D341Med (cell line): ENCODE data around the gene CDK13.
"Not testable (repeated sequence)": the region's sequence is repeated elsewhere in the genome, so short reads cannot be mapped to it uniquely, and the experiment has no call there.

ENCODE experiments used
- DNase-seq: peaks from one replicate; pipeline ENCODE4 v3.0.0; 2012; ENCODE audit warnings: low spot score

The CDK13 gene

DNA sequence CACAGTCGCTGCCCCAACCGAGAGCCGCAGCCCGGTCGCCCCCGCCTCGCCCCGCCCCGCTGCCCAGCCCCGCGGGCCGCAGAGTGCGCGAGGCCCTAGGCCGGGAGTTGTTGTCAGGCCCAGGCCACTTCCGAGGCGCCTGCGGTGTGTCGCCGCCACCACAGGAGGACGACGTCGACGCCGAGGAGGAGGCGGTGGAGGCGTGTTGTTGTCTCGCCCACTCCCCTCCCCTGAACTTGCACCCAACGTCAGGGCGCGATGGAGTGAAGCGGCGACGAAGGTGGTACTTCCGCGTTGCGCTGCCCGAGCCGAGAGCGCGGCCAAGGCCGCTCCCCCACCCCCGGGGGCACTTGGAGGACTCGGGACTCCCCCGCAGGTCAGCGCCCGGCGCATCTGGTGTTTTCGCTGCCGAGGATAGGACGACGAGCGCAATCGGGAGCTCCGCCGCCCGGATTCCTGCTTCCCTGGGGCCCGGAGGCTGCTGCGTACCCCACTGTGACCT lies at the start of gene CDK13:
TSS of gene CDK13 (plus strand) at position 286 of the 502 bp plus-strand sequence. CDS start 386 bp downstream, outside the sequence.
- DNase-seq: peak; percentile 79

DNA sequence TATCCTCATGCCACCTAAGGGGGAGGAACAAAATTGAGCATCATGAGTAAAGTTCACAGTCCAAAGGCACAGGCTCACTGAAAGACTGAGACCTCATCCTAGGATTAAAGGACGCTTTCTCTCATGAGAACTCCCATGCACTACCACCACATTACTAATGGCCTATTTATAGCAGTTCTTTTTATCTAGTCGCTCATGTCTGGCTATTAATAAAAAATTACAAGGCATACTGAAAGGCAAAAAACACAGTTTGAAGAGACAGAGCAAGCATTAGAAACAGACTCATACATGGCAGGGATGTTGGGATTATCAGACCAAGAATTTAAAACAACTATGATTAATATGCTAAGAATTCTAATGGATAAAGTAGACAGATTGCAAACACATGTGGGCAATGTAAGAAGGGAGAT lies 46.0 kb upstream of the CDK13 start:
- no peak for DNase-seq

DNA sequence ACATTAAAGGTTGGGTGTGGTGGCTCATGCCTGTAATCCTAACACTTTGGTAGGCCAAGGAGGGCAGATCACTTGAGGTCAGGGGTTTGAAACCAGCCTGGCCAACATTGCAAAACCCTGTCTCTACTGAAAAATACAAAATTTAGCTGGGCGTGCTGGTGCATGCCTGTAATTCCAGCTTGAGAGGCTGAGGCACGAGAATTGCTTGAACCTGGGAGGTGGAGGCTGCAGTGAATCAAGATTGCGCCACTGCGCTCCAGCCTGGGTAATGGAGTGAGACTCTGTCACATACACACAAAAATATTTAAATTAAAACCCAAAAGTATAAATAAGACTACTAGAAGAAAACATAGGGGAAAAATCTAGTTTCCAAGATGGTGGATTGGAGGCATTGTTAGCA lies 41.9 kb upstream of the CDK13 start:
- DNase-seq: no peak

DNA sequence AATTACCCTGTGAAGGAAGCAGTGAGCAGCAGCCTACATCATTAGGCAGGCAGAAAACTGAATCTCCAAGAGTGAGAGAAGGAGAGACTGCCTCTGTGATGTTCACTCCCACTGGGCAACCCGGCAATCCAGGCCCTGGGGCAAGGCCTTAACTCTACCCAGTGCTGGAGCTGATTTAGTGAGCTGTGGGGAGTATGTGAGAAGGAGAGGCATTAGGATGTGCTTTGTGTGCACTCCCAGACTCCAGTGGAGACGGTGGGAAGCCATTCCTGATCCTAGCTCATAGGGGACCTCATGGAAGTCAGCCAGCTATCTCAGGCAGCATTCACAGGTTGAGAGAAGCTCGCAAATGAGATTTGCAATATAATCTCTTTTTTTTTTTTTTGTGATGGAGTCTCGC lies 41.1 kb upstream of the CDK13 start:
- DNase-seq: no peak

GRCh38 chr7:39909526-39909925 lies 40.5 kb upstream of the CDK13 start:
- DNase-seq: no peak

DNA sequence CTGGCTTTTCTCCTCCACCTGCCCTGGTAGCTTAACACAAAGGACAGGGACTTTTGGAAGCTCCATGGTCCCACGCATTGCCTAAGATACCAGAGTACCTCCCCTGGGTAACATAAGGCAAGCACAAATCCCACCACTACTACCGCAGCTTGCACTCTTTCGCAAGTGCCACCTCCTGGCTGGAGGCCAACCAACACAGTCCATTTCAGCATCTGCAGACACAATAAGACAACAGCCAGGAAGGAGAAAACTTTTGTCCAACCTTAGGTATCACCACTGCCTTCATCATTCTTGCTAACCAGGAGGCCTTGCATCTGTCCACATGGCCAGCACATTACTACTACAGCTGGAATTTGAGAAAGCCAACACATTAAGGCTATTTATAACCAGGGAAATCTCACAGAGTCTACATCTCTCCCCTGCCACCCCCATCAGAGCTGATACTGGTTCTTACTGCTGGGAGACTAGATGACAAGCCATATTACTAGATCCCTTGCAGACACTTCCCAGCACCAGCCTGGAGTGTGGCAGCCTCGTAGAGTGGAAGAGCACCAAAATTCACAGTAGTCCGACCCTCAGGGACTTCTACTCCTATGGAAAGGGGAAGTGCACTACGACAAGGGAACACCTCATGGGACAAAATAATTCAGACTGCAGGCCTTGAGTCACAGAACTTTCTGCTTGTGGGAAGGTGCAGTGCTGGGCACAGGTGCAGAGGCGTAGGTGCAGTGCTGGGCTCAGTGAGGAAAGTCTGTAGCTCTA lies 39.8 kb upstream of the CDK13 start:
- DNase-seq: no peak

GRCh38 chr7:39911167-39911566 lies 38.9 kb upstream of the CDK13 start:
- DNase-seq: no peak

- DNase-seq: not testable (repeated sequence)
Observed at GRCh38 chr7:39915847-39916246, 34.2 kb upstream of the CDK13 start.

GRCh38 chr7:39919646-39920045 lies 30.4 kb upstream of the CDK13 start:
- DNase-seq: no peak

DNA sequence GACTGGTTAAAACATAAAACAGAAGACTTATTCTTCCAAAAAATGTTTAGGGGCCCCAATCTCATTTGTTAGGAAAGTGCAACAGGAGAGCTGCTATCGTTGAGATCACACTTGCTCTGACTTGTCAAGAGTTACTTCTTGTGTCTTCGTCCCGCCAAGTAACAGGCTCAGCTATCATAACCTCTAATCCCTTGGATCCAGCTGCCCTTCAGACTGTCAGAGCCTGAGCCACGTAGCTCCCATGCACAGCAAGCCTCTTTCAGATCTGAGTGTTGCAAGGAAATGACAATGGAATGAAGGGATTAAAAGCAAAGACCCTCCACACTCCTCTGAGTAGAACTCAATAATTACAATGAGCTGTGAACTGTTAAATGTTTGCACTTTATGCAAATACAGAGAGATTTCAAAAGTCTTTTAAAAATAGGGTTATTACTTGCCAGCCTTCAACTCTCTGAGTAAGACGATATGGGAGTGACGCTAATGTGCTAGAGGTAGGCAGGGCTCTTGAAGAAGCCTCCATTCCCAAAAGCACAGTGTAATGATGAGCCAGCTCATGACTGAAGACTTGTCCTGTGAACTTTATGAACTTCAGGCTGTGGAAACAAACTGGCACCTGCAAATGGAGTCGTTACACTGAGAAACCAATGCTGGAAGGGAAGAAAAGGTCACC lies 28.4 kb upstream of the CDK13 start:
- DNase-seq: peak; percentile 61

GRCh38 chr7:39922580-39922979 lies 27.5 kb upstream of the CDK13 start:
- DNase-seq: no peak

- DNase-seq: no peak
Observed at GRCh38 chr7:39923091-39923490, 27.0 kb upstream of the CDK13 start.

DNA sequence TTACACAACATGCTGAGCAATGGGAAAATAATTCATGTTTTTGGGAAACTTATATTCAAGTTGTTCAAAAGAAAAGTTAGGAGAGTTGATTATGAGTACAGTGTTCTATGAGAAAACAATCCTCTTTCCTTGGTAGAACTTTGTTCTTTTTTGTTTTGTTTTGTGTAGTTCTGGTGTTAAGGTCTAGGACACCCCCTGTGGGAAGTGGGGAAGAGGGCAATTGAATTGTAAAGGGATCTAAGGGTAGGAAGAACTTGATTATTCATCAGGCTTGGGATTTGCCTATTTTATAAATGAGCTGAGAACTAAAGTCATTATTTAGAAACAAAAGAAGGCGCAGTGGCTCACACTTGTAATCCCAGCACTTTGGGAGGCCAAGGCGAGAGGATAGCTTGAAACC lies 25.9 kb upstream of the CDK13 start:
- no peak for DNase-seq

- no peak for DNase-seq
Observed at GRCh38 chr7:39926111-39926510, 23.9 kb upstream of the CDK13 start.

- DNase-seq: no peak
Observed at GRCh38 chr7:39927018-39927417, 23.0 kb upstream of the CDK13 start.

DNA sequence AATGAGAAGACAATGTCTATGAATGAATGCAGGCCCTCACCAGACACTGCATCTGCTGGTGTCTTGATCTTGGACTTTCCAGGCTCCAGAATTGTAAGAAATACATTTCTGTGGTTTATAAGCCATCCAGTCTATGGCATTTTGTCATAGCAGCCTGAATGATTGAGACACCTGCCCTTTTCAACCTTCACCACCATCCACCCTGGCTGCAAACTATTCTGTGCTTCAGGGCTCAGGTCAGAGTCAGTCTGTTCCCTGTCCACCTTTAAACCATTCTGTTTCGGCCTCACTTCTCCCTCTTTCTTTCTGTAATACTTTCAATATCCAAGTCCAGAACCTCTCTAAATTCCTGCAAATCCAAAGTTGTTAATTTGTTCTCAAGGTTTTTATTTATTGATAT lies 15.9 kb upstream of the CDK13 start:
- DNase-seq: no peak

- DNase-seq: no peak
Observed at GRCh38 chr7:39936761-39937160, 13.3 kb upstream of the CDK13 start.

DNA sequence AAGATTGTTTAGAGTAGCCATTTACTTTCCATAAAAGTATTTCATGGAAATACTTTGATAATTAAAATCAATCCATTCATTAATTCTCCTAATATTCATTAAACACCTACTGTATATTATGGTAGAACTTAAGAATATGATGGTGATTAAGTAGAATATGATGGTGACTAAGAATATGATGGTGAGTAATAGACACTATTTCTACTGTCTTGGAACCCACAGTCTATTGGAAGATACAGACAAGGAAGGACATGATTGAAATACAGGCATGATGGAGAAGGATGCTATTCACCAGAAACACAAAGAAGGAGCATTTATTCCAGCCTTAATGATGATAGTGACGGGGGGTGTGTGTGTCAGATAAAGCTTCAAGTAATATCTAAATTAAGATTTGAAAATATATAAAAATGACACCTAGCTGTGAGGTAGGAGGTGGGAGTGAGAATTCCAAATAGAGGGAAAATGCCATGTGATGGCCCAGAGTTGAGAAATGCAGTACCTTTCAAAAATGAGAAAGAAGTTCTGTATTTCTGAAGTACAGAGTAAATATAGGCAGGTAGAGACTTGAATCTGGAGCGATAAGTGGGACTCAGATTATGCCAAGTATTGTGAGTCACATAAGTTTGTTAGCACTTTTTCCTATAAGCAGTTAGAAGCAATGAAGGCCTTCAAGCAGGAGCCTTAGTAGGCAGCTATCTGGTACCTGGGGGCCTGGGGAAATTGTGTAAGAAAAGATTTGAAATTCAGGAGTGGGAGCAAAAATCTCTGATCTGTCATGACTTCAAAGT lies 12.5 kb upstream of the CDK13 start:
- DNase-seq: no peak

- DNase-seq: no peak
Observed at GRCh38 chr7:39942883-39943282, 7.2 kb upstream of the CDK13 start.

DNA sequence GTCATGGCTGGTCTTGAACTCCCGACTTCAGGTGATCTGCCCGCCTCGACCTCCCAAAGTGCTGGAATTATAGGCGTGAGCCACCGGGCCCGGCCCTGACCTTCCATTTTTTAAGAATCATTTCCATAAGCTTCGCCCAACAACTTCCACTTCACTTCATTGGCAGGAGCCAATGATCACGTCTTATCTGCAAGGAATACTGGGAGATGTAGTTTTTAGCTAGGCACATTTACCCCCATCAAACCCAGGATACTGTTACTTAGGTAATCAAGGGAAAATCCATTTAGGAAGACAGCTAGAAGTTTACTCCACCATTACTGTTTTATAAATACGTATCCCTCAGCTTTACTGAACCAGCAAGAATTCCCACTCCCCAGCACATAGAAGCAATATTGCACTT lies 3.4 kb upstream of the CDK13 start:
- no peak for DNase-seq

DNA sequence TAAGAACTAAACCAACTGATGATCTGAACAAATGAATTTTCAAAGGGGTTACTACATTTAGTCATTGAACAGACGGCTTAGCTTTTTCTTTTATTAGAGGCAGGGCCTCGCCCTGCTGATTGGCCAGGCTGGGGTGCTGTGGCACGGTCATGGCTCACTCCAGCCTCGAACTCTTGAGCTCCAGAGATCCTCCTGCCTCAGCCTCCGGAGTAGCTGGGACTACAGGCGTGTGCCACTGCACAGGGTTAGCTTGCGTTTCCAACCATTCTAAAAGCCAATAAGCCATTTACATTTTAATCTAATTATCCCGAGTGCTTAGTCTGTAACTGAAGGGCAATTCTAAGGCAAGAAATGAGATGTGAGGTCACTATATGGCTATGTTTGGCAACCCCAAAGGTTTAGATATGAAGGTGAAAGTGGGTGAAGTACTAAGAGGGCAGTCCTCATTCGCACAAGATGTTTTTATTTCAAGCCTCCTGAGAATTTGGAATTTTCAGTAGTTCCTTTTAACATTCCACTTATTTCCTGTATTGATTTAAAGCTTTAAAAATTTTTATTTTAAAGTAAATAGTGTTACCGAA lies 1.6 kb upstream of the CDK13 start:
- DNase-seq: no peak
